CD4-positive, alpha-beta T cell treated with Interferon alpha-2 for 1 hour (primary cell): ENCODE measurements around the gene PHTF2.
"Not testable (repeated sequence)": the region's sequence is repeated elsewhere in the genome, so short reads cannot be mapped to it uniquely, and the experiment has no call there.

ENCODE experiments used
- DNase-seq, 2 donors: peaks; one replicate each; pipeline ENCODE4 v3.0.0-alpha.2; 2020 to 2022

PHTF2 gene

DNA sequence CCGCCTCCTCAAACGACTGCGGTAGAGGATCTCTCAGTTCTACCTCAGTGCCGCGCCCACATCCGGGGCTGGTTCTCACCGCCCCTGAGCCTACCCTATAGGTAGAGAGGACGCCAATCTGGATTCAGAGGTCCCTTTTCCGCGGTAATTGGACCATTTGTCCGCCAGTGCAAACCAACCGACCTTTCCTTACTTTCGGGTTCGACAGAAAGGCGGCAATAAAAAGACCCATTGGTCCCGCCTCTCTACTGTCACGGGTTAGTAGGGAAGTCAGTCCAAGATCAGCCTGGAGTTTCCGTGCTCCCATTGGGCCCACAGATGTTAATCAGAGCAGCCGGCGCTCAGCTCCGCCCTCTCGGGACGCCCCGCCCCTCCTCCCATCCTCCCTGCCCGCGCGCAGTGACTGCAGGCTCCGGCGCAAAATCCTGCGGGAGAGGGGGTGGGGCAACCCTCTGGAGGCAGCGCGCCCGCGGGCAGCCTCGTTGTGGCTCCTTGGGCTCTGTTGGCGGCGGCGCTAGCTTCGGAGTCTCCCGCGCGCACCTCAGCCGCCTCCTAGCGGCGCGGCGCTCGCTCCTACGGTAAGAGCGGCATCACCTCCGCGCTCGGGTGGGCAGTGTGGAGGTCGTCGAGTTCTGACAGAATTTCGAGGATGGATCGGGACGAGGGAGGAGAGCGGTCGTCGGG is at the start of gene PHTF2, which contains the start of gene TMEM60:
TSS of gene PHTF2 (plus strand) at position 380 of the 684 bp plus-strand sequence.
TSS of gene TMEM60 (minus strand) at position 41 of the 684 bp plus-strand sequence. CDS start 4,061 bp downstream, outside the sequence.
- DNase-seq = peak; percentile 94 to 97

DNA sequence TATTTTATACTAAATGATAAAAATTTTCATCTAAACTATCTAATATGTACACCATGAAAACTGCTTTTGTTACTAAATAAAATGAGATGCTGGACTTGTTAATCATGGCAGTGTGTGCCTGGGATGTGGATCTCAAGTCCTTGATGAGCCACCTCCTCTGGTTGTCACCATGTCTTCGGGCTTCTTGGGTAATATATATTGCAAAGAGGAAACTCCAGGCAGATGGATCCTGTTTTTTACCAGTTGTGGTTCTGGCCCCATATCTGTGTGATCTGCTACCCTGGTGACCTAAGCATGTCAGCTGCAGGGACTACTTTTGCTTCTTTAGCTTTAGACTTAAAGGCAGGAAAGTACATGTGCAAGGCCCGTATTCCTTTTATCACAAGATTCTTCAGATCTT is 46.6 kb upstream of the PHTF2 start:
- peak; percentile 4 to 10 for DNase-seq

DNA sequence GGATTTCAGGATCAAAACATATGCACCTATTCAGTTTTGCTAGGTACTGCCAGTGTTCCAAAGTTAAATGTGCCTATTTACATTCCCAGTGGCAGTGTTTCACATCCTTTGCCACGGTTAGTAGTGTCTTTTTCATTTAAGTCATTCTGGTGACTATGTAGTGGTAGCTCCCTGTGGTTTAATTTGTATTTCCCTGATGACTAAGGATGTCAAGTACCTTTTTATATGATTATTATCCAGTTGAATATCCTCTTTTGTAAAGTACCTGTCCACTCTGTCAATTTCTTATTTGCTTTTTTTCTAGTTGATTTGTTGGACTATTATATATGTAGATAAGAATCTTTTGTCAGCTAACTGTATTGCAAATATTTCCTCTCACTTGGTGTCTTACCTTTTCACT is 45.4 kb upstream of the PHTF2 start:
- DNase-seq = no peak

DNA sequence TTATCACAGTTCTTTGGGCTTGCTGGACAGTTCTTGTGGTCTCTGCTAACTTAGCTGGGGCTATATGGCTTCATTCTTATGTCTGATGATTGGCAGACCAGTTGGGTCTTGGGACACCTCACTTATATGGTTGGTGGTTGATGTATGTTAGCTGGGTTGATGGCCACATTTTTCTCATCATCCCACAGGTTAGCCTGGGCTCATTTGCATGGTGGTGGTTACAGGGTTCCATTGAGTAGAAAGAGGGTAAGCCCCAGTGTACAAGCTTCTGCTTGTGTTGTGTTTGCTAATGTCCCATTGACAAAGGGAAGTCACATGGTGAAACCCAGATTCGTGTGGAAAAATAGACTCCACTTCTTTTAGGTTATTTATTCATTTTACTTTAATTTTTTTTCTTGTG is 41.0 kb upstream of the PHTF2 start:
- DNase-seq = no peak

DNA sequence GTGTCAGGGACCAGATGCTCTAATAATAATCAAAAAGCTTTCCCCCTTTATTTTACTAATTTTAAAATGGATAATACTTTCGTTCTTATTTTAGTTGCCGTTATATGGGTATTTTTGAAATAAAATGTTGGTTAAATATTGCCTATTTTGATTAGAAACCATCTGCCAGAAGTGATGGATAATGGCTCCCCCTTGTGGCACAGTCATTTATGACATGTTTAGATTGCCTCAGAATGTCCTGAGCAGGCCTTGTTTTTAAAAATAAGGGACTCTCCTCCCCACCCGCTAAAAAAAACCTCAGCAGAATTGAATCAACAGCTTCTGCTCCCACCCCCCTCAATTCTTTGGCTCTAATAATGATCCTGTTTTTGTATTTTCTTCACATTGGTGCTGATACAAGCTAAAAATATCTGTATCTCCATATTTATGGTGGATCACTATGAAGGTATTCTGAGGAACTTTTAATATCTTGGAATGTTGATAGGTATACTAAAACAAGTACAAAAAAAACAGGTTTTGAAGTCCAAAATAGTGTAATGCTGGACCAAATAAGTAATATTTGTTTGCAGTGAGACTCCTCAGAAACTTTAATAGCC is 39.2 kb upstream of the PHTF2 start:
- peak; percentile 66 to 85 for DNase-seq

DNA sequence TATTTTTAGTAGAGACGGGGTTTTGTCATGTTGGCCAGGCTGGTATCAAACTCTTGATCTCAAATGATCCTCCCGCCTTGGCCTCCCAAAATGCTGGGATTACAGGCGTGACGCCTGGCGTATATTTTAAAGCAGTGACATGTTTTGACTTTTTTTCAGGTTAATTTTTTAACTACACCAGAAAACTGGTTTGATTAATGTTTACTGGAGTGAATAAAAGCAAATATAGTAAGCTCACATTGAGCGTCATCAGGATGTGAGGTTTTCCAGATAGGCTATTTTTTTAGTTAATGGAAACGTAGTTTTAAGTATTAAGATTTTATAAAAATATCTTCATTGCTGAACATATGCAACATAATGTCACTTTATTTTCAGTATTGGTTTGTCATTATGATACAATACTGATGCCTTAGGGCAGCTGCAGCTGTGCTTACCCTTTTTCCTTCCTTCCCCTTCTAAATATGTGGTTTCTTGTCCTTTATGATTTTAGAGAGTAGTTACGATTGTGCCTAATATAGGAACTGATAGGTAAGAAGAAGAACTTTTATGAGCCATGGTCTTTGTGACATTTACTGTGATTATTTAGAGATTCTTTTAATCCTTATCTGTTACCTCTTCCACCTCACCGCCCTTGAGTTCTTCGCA is 37.6 kb upstream of the PHTF2 start:
- no peak for DNase-seq

DNA sequence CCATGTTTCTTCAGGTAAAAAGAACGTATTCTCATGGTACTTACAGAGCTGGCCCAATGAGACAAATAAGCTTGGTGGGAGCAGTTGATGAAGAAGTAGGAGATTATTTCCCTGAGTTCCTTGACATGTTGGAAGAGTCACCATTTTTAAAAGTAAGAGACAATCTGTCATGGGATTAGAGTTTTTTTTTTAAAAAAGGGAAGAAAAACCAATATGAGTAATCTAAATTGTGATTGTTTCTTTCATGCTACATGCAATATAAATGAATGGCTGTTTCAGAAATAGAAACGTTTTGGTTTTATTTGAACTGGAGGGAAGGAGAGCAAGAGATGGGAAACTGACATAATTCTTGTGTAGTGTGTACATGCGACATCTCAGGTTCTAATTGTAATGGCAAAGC is 33.1 kb upstream of the PHTF2 start:
- no peak for DNase-seq

DNA sequence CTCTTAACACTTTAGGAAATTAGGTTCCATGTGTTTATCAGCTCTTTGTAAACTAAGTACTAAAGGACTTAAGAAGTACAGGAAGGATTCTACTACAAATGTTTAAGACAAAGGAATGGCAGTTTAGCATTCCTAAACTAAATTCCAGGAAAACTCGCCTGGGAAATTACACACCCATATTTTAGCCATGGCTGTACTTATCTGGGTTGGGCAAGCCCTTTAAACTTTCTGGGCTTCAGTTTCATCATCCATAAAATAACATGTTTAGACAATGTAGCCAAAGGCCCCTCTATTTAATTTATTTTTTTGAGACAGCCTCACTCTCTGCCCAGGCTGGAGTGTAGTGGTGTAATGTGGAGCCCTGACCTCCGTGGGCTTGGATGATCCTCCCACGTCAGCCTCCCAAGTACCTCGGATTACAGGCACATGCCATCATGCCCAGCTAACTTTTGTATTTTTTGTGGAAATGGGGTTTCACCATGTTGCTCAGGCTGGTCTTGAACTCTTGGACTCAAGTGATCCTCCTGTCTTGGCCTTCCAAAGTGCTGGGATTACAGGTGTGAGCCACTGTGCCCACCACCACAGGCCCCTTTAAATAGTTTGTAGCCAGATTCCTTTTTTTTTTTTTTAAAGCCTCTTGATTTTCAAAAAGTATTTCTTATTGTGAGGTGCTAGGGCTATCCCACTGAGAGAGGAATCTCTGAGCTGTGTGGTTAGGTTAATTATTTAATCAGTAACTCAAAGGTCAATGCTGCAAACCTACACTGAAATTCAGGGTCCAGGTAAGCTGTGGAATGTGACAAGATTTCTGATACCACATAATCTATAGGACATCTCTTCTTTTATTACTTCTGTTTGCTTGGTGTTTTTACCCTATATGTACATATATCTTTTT is 32.4 kb upstream of the PHTF2 start:
- DNase-seq = no peak

DNA sequence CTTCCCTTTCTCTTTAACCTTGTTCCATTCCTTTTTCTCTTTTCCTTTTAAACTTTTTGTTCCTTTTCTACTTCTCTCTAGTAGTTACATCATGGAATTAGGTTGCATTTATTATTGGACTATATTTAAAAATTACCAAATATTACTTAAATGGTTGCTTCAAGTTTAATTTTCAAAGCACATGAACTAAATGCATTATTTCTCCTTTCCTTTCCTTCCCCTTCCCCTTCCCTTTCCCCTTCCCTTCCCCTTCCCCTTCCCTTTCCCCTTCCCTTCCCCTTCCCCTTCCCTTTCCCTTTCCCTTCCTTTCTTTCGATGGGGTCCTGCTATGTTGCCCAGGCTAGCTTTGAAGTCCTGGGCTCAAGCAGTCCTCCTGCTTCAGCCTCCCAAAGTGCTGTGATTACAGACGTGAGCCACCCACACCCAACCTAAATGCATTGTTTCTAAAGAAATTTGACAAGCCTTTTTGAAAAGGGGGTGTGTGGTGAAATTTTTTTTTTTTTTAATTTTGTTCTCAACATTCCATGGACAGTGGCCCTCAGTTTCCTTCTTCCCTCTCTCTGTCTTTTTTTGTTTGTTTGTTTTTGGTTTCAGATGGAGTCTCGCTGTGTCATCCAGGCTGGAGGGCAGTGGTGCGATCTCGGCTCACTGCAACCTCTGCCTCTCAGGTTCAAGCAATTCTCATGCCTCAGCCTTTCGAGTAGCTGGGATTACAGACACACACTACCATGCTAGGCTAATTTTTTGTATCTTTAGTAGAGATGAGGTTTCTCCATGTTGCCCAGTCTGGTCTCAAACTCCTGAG is 31.6 kb upstream of the PHTF2 start:
- no peak for DNase-seq

DNA sequence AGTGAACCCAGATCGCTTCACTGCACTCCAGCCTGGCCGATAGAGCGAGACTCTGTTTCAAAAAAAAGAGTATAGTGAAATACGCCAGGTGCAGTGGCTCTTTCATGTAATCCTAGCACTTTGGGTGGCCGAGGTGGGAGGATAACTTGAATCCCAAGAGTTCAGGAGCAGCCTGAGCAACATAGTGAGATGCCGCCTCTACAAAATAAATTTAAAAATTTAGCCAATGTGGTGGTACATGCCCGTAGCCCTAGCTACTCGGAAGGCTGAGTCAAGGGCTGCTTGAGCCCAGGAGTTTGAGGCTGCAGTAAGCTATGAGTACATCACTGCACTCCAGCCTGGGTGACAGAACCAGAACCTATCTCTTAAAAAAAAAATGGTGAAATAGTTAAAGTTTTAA is 28.3 kb upstream of the PHTF2 start:
- DNase-seq = no peak

DNA sequence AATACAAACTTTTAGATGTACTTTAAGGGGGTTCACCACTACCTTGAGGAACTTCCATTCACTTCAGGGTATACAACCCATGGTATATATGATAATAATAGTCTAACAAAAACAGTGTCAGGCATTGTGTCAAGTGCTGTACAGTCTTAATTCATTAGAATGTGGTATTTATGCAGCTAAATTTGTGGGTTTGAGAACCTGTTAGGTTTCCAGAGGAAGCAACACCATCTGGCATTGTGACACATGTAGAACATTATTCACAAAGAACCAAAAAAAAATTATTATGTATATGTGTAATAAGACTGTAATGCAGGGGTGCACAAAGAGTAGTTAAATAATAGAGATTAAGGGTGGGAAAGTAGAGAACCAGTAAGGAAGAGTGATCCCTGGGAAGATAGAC is 26.7 kb upstream of the PHTF2 start:
- no peak for DNase-seq

DNA sequence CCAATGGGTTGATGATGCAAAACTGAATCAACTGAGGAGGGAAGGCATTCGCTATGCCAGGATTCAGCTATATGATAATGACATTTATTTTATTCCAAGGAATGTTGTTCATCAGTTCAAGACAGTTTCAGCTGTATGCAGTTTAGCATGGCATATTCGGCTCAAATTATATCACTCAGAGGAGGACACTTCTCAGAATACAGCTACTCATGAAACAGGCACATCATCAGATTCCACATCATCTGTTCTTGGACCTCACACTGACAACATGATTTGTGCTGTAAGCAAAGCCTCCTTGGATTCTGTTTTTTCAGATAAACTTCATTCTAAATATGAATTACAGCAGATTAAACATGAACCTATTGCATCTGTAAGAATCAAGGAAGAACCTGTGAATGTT is 20.0 kb upstream of the PHTF2 start:
- DNase-seq = no peak

DNA sequence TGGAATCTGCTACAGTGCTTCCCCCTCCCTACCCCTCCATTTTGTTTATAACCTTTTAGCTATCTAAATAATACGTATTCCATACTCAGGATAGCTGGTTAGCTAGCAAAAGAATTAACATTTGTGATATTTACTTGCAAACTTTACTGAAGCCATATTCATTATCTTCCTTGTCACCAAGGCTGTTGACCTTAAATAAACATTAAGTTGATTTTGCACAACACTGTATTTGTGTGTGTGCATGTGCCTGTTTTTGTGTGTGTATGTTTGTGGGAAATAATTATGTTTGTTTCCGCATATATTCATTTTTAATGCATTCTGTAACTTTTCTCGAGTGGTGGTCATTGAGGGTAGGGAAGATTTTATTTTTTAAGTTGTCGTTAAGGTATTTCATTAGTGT is 16.2 kb upstream of the PHTF2 start:
- DNase-seq = no peak

DNA sequence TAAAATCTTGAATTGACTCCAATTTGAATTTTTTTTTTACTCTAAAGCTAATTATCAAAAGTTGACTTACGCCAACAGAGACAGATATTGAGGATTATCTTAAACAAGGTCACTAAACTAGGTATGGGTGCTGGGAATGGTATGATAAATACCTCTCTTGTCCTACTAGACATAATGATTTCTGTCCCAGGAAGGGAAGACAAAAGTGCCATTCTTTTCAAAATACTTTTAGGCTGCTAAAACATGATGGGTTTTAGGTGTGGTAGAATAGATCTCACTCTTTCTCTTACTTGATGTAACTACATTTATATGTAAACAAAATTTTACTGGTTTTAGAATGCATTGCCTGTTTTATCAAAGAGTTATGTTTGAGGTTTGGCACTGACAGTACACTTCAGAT is 15.5 kb upstream of the PHTF2 start:
- DNase-seq = no peak

DNA sequence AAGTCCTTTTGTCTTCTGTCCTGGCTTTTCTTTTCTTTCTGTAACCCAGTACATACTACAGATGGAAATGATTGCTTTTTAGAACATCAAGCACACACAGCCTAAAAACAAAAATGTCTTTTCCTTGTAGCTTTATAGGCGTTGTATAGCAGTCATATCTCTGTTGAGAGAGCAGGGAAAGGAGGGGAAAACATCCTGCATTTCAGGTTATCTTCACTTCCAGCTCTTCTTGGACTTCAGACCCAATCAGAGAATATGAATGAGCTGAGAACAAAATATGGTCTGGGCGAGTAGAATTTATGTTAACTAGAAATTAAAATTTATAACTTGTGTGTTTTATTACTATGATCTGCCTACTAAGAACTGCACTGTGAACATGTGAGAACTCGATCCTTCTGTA is 15.0 kb upstream of the PHTF2 start:
- no peak for DNase-seq

DNA sequence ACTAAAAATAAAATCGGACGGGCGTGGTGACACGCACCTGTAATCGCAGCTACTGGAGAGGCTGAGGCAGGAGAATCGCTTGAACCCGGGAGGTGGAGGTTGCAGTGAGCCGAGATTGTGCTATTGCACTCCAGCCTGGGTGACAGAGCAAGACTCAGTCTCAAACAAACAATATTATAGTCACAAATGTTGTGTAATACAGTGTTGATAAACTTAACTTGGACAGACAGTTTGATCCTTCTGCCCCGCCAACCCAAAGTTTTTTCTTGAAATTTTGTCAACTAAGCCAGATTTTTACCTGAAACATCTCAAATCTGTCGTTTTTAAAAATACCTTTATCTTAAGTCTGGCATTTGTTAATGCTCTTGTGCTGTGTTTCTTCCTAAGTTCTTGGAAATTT is 14.1 kb upstream of the PHTF2 start:
- not testable (repeated sequence) for DNase-seq

DNA sequence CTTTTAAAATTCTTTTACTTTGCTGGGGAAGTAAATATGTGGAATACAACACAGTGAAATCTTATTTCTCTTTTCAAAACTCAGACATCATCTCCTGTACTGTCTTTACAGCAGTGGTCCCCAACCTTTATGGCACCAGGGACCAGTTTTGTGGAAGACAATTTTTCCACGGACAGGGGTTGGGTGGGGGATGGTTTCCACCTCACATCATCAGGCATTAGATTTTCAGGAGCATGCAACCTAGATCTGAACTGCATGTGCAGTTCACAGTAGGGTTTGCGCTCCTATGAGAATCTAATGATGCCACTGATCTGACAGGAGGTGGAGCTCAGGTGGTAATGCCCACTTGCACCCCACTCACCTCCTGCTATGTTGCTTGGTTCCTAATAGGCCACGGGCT is 12.6 kb upstream of the PHTF2 start:
- DNase-seq = no peak

DNA sequence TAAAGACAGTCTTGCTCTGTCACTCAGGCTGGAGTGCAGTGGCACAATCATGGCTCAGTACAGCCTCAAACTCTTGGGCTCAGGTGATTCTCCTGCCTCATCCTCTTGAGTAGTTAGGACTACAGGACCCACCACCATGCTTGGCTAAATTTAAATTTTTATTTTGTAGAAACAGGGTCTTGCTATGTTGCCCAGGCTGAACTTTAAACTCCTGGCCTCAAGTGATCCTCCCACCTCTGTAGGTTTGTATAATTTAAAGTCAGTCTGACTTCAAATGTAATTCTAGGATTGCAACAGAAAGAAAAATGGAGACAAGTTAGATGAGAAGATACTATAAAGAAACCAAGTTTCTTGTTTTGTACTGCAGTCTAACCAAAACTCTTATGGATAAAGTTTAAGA is 11.8 kb upstream of the PHTF2 start:
- DNase-seq = no peak

DNA sequence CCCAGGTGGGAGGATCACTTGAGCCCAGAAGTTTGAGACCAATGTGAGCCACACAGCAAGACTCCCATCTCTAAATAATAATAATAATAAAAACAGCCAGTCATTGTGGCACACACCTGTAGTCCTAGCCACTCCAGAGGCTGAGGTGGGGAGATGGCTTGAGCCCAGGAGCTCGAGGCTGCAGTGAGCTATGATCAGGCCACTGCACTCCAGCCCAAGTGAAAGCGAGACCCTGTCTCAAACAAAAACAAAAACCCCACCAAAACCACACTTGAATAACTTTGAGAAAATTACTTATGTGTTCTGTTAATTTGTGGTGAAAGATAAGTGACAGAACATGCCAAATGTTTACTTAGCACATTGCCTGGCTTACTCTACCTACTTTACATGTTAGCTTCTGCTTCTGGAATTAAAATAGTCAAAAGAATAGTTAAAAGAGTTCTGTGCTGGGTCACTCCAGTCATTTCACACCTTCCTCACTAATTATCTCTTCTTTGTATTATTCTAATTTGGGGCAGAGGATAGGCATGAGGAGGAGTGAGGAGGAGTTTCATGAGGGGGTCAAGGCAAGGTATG is 10.2 kb upstream of the PHTF2 start:
- DNase-seq = no peak

DNA sequence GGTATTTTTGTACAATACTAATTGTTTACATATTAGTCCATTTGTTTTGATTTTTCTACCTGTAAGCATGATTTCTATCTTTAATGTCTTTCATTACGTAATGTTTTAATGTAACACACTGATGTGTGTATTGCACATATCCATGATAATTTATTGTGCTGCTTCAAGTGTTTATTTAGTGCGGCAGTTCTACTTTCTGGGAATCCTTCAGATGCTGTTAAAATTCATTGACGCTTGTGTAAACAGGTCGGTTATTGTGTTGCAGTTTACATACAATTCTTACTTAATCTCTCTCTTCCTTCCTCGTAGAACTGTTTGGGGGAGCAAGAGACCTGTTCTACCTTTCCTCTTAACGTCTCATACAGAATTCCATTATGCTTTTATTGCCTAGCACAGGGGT is 7.2 kb upstream of the PHTF2 start:
- DNase-seq = no peak

DNA sequence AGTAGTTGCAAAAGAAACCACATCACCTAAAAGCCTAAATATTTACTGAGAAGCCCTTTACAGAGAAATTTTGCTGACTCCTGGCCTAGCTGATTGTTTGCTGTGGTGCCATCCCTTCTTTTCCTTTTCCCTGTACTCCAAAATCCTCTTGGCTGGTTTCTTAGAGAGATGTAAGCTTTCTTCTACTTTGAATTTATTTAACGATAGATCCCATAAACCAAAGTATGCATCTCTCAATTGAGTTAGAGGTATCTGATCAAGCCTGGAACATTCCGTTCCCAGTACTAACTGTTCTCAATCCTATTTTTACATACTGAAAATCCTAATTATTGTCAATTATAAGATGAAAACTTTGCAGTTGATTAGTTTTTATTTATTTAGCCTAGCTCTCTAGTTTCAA is 6.6 kb upstream of the PHTF2 start:
- no peak for DNase-seq

DNA sequence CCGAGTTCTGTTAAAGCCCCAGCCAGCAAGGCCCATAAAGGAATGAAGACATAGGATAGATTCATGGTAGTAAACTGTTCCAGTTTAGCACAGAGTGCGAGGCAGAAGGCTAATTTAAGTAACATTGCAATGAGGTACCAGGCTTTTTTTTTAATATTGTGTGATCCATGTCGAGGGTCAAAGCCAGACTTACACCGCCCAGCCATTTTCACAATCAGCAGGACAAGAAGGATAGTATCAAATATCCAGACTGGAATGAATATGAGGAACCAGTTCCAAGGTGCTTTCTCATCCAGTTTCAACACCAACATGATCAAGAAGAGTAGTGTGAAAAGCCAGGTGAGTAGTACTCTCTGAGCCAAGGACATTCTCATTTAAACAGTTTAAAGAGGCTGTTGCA is 4.6 kb upstream of the PHTF2 start:
- DNase-seq = no peak
